DND-41 (cell line): ENCODE data around the gene PLEKHO1.

Experiments
- ATAC-seq: fragments of 200-7000 bp; cut with Tn5 transposase; 3 replicates; pipeline ENCODE4 v1.9.1; 2021; ENCODE audit warnings: low read depth; ENCODE audit not compliant: insufficient read depth
- DNase-seq: peaks from one replicate; pipeline ENCODE4 v3.0.0-alpha.2; 2020
- H2AFZ ChIP-seq: 2 replicates; pipeline ENCODE4 v1.6.0; 2012; ENCODE audit warnings: low read depth, low read length
- H3K27ac ChIP-seq: 2 replicates; pipeline ENCODE4 v1.5.1; 2012; ENCODE audit warnings: low read length, inconsistent platforms
- H3K27me3 ChIP-seq: fragments of 200-600 bp; sonication (generic); 2 replicates; pipeline ENCODE4 v1.6.0; 2012; ENCODE audit warnings: low read length, mild to moderate bottlenecking, inconsistent platforms; ENCODE audit not compliant: insufficient read depth, poor library complexity
- H3K36me3 ChIP-seq: 2 replicates; pipeline ENCODE4 v1.5.1; 2012; ENCODE audit warnings: low read length, inconsistent platforms; ENCODE audit not compliant: insufficient read depth
- H3K4me1 ChIP-seq: 2 replicates; pipeline ENCODE4 v1.5.1; 2012; ENCODE audit warnings: mild to moderate bottlenecking, low read length; ENCODE audit not compliant: insufficient read depth
- H3K4me2 ChIP-seq: 2 replicates; pipeline ENCODE4 v1.6.0; 2012; ENCODE audit warnings: mild to moderate bottlenecking, moderate library complexity, low read length, inconsistent platforms; ENCODE audit not compliant: insufficient read depth
- H3K4me3 ChIP-seq, 2 experiments: fragments of 200-600 bp in 1 of 2; shearing (Covaris generic) in 1 of 2; 2 replicates each; pipeline ENCODE4 v1.5.1; 2012 to 2016; ENCODE audit warnings: inconsistent platforms in 2 of 2, low read length in 2 of 2, mild to moderate bottlenecking in 2 of 2, low read depth in 1 of 2, moderate library complexity in 1 of 2
- H3K79me2 ChIP-seq: 2 replicates; pipeline ENCODE4 v1.6.0; 2012; ENCODE audit warnings: low read length, inconsistent platforms; ENCODE audit not compliant: insufficient read depth
- H3K9ac ChIP-seq: 2 replicates; pipeline ENCODE4 v1.6.0; 2012; ENCODE audit warnings: low read depth, mild to moderate bottlenecking, inconsistent platforms, low read length, moderate library complexity
- H3K9me3 ChIP-seq: 2 replicates; pipeline ENCODE4 v1.5.1; 2012; ENCODE audit warnings: low read length, moderate library complexity, mild to moderate bottlenecking, inconsistent platforms; ENCODE audit not compliant: insufficient read depth, severe bottlenecking
- H4K20me1 ChIP-seq: 2 replicates; pipeline ENCODE4 v1.6.0; 2012; ENCODE audit warnings: low read length; ENCODE audit not compliant: insufficient read depth
- CTCF ChIP-seq: IDR thresholded peaks from 2 replicates; pipeline ENCODE4 v1.5.1; 2012; ENCODE audit warnings: borderline replicate concordance, low read length, moderate library complexity, mild to moderate bottlenecking; ENCODE audit not compliant: poor library complexity, severe bottlenecking; ENCODE audit errors: extremely low read depth
- EZH2 ChIP-seq: IDR thresholded peaks from 3 replicates; pipeline ENCODE4 v1.6.1; 2012; ENCODE audit warnings: borderline replicate concordance, low read depth, mild to moderate bottlenecking, moderate library complexity, low read length, inconsistent platforms; ENCODE audit not compliant: severe bottlenecking

Gene PLEKHO1

GRCh38 chr1:150165622-150166612, 16.2 kb downstream of the PLEKHO1 start:
- Histone ChIP-seq H3K36me3 (no peaks in the 10 kb centered on the region), H3K27me3 (no peaks in the 10 kb centered on the region), H3K27ac (no peak overlapping the region), H3K4me3 (no peak overlapping the region), H3K4me2 (no peak overlapping the region), H3K4me1 (peaks cover 26% of the 10 kb centered on the region), H2AFZ (no peak overlapping the region), H3K79me2 (no peaks in the 10 kb centered on the region), H3K9me3 (no peaks in the 10 kb centered on the region), H3K9ac (no peak overlapping the region), H4K20me1 (peaks cover 4% of the 10 kb centered on the region; the same call in 1 of the 2 replicates)
- no peak for TF ChIP-seq EZH2
- TF ChIP-seq CTCF, result peak; percentile 92
- ATAC-seq (peak; percentile 53), DNase-seq (peak; percentile 74)

GRCh38 chr1:150168960-150169601, 19.4 kb downstream of the PLEKHO1 start:
- no peaks in the 10 kb centered on the region for H3K36me3 ChIP-seq

GRCh38 chr1:150171801-150172200, 22.1 kb downstream of the PLEKHO1 start:
- ATAC-seq, result no peak
- H3K27ac ChIP-seq, result no peak overlapping the region
- H3K36me3 ChIP-seq, result no peaks in the 10 kb centered on the region
- no peaks in the 10 kb centered on the region for H3K4me1 ChIP-seq
- no peaks in the 10 kb centered on the region for H4K20me1 ChIP-seq
- no peaks in the 10 kb centered on the region for H3K79me2 ChIP-seq
- H3K4me3 ChIP-seq, result no peak overlapping the region
- H3K4me2 ChIP-seq, result no peak overlapping the region
- H2AFZ ChIP-seq, result no peak overlapping the region
- TF ChIP-seq EZH2 (no peak), CTCF (no peak)
- no peaks in the 10 kb centered on the region for H3K9me3 ChIP-seq
- no peak for DNase-seq
- no peak overlapping the region for H3K9ac ChIP-seq
- no peaks in the 10 kb centered on the region for H3K27me3 ChIP-seq

More at GRCh38 chr1:150168960-150169601, 19.4 kb downstream of the PLEKHO1 start:
- no peak overlapping the region for H3K27ac ChIP-seq
- no peaks in the 10 kb centered on the region for H3K9me3 ChIP-seq
- no peak overlapping the region for H3K9ac ChIP-seq
- no peak overlapping the region for H2AFZ ChIP-seq
- H3K4me2 ChIP-seq, result no peak overlapping the region
- no peaks in the 10 kb centered on the region for H3K4me1 ChIP-seq
- TF ChIP-seq CTCF, result peak; percentile 52
- no peak for TF ChIP-seq EZH2
- no peaks in the 10 kb centered on the region for H3K27me3 ChIP-seq
- 0 out of 3 replicates have a peak, but pooled peaks have one; percentile 35 for ATAC-seq
- H4K20me1 ChIP-seq, result no peaks in the 10 kb centered on the region
- H3K4me3 ChIP-seq, result no peak overlapping the region
- DNase-seq, result peak; percentile 29
- no peaks in the 10 kb centered on the region for H3K79me2 ChIP-seq
